NT2/D1 (cell line): ENCODE measurements around the gene ZDHHC6.

ENCODE experiments used
- SUZ12 ChIP-seq: IDR thresholded peaks from 2 replicates; pipeline ENCODE4 v1.6.1; 2011; ENCODE audit not compliant: insufficient read length, insufficient read depth; ENCODE audit errors: extremely low read depth
- YY1 ChIP-seq: IDR thresholded peaks from 2 replicates; pipeline ENCODE4 v1.6.1; 2011; ENCODE audit not compliant: insufficient read length, insufficient read depth
- ZNF274 ChIP-seq: IDR thresholded peaks from 2 replicates; pipeline ENCODE4 v1.6.1; 2011; ENCODE audit warnings: mild to moderate bottlenecking, low read depth, low read length

GRCh38 chr10:112407696-112408095, 39.0 kb downstream of the ZDHHC6 start:
- TF ChIP-seq SUZ12 (no peak), ZNF274 (no peak), YY1 (no peak)
